H9 (cell line): Measurements from ENCODE around the gene EPAS1. TPM values are rescaled to one million over a fixed set of nuclear protein-coding genes. Genes with fewer than 3 reads are reported as not detected.

Source experiments
- DNase-seq: peaks from one replicate; pipeline ENCODE4 v3.0.0-alpha.2; 2017
- H2AFZ ChIP-seq: one replicate; pipeline ENCODE4 v1.6.1; 2013; ENCODE audit warnings: mild to moderate bottlenecking, low read length, control low read depth, moderate library complexity
- H2AK5ac ChIP-seq: 2 replicates; pipeline ENCODE4 v1.6.1; 2013; ENCODE audit warnings: low read length, control low read depth, mixed read lengths; ENCODE audit not compliant: insufficient read length
- H2BK120ac ChIP-seq: one replicate; pipeline ENCODE4 v1.6.1; 2013; ENCODE audit warnings: low read depth, mild to moderate bottlenecking, low read length, control low read depth, inconsistent platforms; ENCODE audit not compliant: poor library complexity, severe bottlenecking
- H2BK12ac ChIP-seq: 2 replicates; pipeline ENCODE4 v1.6.1; 2013; ENCODE audit warnings: low read length, control low read depth, mixed read lengths, low read depth; ENCODE audit not compliant: insufficient read length
- H2BK15ac ChIP-seq: 2 replicates; pipeline ENCODE4 v1.6.1; 2013; ENCODE audit warnings: low read depth, low read length, control low read depth
- H2BK20ac ChIP-seq: one replicate; pipeline ENCODE4 v1.6.1; 2013; ENCODE audit warnings: low read depth, mild to moderate bottlenecking, low read length, control low read depth, inconsistent platforms; ENCODE audit not compliant: poor library complexity, severe bottlenecking
- H2BK5ac ChIP-seq: 2 replicates; pipeline ENCODE4 v1.6.1; 2013; ENCODE audit warnings: low read length, control low read depth, mixed read lengths; ENCODE audit not compliant: insufficient read length
- H3K14ac ChIP-seq: 2 replicates; pipeline ENCODE4 v1.6.1; 2013; ENCODE audit warnings: low read length, control low read depth; ENCODE audit not compliant: insufficient read depth
- H3K18ac ChIP-seq: 2 replicates; pipeline ENCODE4 v1.6.1; 2013; ENCODE audit warnings: low read depth, mild to moderate bottlenecking, mixed read lengths, low read length, control low read depth; ENCODE audit not compliant: insufficient read length
- H3K23ac ChIP-seq: 2 replicates; pipeline ENCODE4 v1.6.1; 2013; ENCODE audit warnings: low read length, control low read depth, mixed read lengths, low read depth; ENCODE audit not compliant: insufficient read length
- H3K23me2 ChIP-seq: 2 replicates; pipeline ENCODE4 v1.6.1; 2013; ENCODE audit warnings: low read depth, mild to moderate bottlenecking, mixed read lengths, low read length, control low read depth; ENCODE audit not compliant: insufficient read length, poor library complexity, severe bottlenecking
- H3K27ac ChIP-seq: 2 replicates; pipeline ENCODE4 v1.5.1; 2013; ENCODE audit warnings: low read length, control low read depth, mixed read lengths, low read depth; ENCODE audit not compliant: insufficient read length
- H3K27me3 ChIP-seq: 2 replicates; pipeline ENCODE4 v1.6.1; 2013; ENCODE audit warnings: low read length, control low read depth, inconsistent platforms; ENCODE audit not compliant: insufficient read depth
- H3K4ac ChIP-seq: 2 replicates; pipeline ENCODE4 v1.6.1; 2013; ENCODE audit warnings: low read depth, mild to moderate bottlenecking, control low read depth, inconsistent platforms, low read length, moderate library complexity
- H3K4me1 ChIP-seq: 2 replicates; pipeline ENCODE4 v1.6.1; 2013; ENCODE audit warnings: low read length, control low read depth, inconsistent platforms; ENCODE audit not compliant: insufficient read depth
- H3K4me2 ChIP-seq: 2 replicates; pipeline ENCODE4 v1.6.1; 2013; ENCODE audit warnings: low read length, control low read depth, mixed read lengths; ENCODE audit not compliant: insufficient read length, insufficient read depth
- H3K56ac ChIP-seq: 2 replicates; pipeline ENCODE4 v1.6.1; 2013; ENCODE audit warnings: low read depth, mild to moderate bottlenecking, mixed read lengths, low read length, control low read depth; ENCODE audit not compliant: insufficient read length
- H3K79me1 ChIP-seq: 2 replicates; pipeline ENCODE4 v1.6.1; 2013; ENCODE audit warnings: low read depth, mild to moderate bottlenecking, moderate library complexity, low read length, control low read depth, inconsistent platforms; ENCODE audit not compliant: insufficient read depth, poor library complexity, severe bottlenecking
- H3K79me2 ChIP-seq: 2 replicates; pipeline ENCODE4 v1.6.1; 2013; ENCODE audit warnings: low read length, control low read depth, inconsistent platforms; ENCODE audit not compliant: insufficient read depth
- H3K9ac ChIP-seq: 2 replicates; pipeline ENCODE4 v1.6.1; 2013; ENCODE audit warnings: low read length, control low read depth, mixed read lengths; ENCODE audit not compliant: insufficient read length; ENCODE audit errors: extremely low read depth
- H3K9me3 ChIP-seq: one replicate; pipeline ENCODE4 v1.6.1; 2013; ENCODE audit warnings: low read depth, low read length, inconsistent platforms; ENCODE audit not compliant: control insufficient read depth
- H3T11ph ChIP-seq: one replicate; pipeline ENCODE4 v1.6.1; 2013; ENCODE audit warnings: mild to moderate bottlenecking, low read length, control low read depth, inconsistent platforms
- H4K20me1 ChIP-seq: one replicate; pipeline ENCODE4 v1.6.1; 2013; ENCODE audit not compliant: control insufficient read depth, insufficient read length, insufficient read depth
- H4K5ac ChIP-seq: 2 replicates; pipeline ENCODE4 v1.6.1; 2013; ENCODE audit warnings: low read depth, mild to moderate bottlenecking, mixed read lengths, low read length, control low read depth; ENCODE audit not compliant: insufficient read length
- H4K8ac ChIP-seq: replicated peaks from 2 replicates; pipeline ENCODE4 v1.6.1; 2013; ENCODE audit warnings: low read length, control low read depth, mixed read lengths, low read depth; ENCODE audit not compliant: insufficient read length
- H4K91ac ChIP-seq: 2 replicates; pipeline ENCODE4 v1.6.1; 2013; ENCODE audit warnings: low read depth, mild to moderate bottlenecking, moderate library complexity, mixed read lengths, low read length, control low read depth; ENCODE audit not compliant: insufficient read length
- H3K27ac Mint-ChIP-seq, 3 experiments: 2 replicates in 2 of 3; 3 replicates in 1 of 3; pipeline ENCODE4 v1.8.0; 2020 to 2021; ENCODE audit warnings: mixed read lengths in 3 of 3, mild to moderate bottlenecking in 1 of 3, moderate library complexity in 1 of 3
- H3K27me3 Mint-ChIP-seq: 2 replicates; pipeline ENCODE4 v1.8.0; 2021; ENCODE audit warnings: low read depth, mild to moderate bottlenecking, moderate library complexity, mixed read lengths
- H3K36me3 Mint-ChIP-seq, 3 experiments: 2 replicates in 2 of 3; 3 replicates in 1 of 3; pipeline ENCODE4 v1.8.0; 2020 to 2021; ENCODE audit warnings: low read depth in 3 of 3, mixed read lengths in 3 of 3; ENCODE audit not compliant: insufficient read depth in 1 of 3
- H3K4me1 Mint-ChIP-seq, 2 experiments: 2 replicates each; pipeline ENCODE4 v1.8.0; 2020; ENCODE audit warnings: mixed read lengths in 2 of 2
- H3K4me3 Mint-ChIP-seq, 2 experiments: 2 replicates in 1 of 2; 3 replicates in 1 of 2; pipeline ENCODE4 v1.8.0; 2020 to 2021; ENCODE audit warnings: mild to moderate bottlenecking in 2 of 2, mixed read lengths in 2 of 2, moderate library complexity in 1 of 2
- H3K9me3 Mint-ChIP-seq, 2 experiments: 2 replicates in 1 of 2; 3 replicates in 1 of 2; pipeline ENCODE4 v1.8.0; 2020; ENCODE audit warnings: mild to moderate bottlenecking in 2 of 2, mixed read lengths in 2 of 2, moderate library complexity in 1 of 2
- CTCF ChIP-seq: fragments of 200-600 bp; sonication (generic); conservative IDR thresholded peaks from 3 replicates; pipeline ENCODE4 v1.8.0; 2021; ENCODE audit warnings: antibody characterized with exemption, mild to moderate bottlenecking
- WGBS: extraction: QIAGEN DNeasy Blood & Tissue Kit; methylation state at CpG from one replicate; pipeline ENCODE4 v1.1.7; 2013; ENCODE audit warnings: missing lambda C conversion rate, low lambda C conversion rate, mixed read lengths; ENCODE audit not compliant: insufficient read length; ENCODE audit errors: extremely low coverage; 5-methylcytosine and 5-hydroxymethylcytosine counted together
- total RNA-seq: library from RNA; stranded (reverse); gene quantifications from 2 replicates; pipeline ENCODE4 v1.2.1, GENCODE V29; 2021

Gene EPAS1
- total RNA-seq, 1 experiment from 2014 or later: 1.1 TPM

GRCh38 chr2:46342566-46343315 is 45.5 kb downstream of the EPAS1 start:
- no peak overlapping the region for H3K4ac ChIP-seq
- no peak overlapping the region for H2BK15ac ChIP-seq
- H4K5ac ChIP-seq: no peak overlapping the region
- peaks cover 1% of the 10 kb centered on the region for H3K27me3 Mint-ChIP-seq
- H3K27me3 ChIP-seq: no peaks in the 10 kb centered on the region
- no peak overlapping the region for H3K4me3 Mint-ChIP-seq
- no peak overlapping the region for H3K27ac ChIP-seq
- no peaks in the 10 kb centered on the region for H4K20me1 ChIP-seq
- H3K9ac ChIP-seq: no peak overlapping the region
- no peak overlapping the region for H4K8ac ChIP-seq
- no peak for DNase-seq
- WGBS: no CpG with 5 or more reads among the region's 9 CpGs
- no peaks in the 10 kb centered on the region; a peak in 1 of 4 replicates for H3K4me1 Mint-ChIP-seq
- H3K18ac ChIP-seq: no peak overlapping the region
- H3K56ac ChIP-seq: no peak overlapping the region
- no peak overlapping the region for H2AK5ac ChIP-seq
- no peaks in the 10 kb centered on the region for H3K23me2 ChIP-seq
- H3K4me1 ChIP-seq: no peaks in the 10 kb centered on the region
- H3T11ph ChIP-seq: no peak overlapping the region
- H2BK12ac ChIP-seq: no peak overlapping the region
- H3K79me2 ChIP-seq: no peaks in the 10 kb centered on the region
- no peak for TF ChIP-seq CTCF
- H3K79me1 ChIP-seq: no peaks in the 10 kb centered on the region
- no peaks in the 10 kb centered on the region for H3K36me3 Mint-ChIP-seq
- no peak overlapping the region; a peak in 1 of 7 replicates for H3K27ac Mint-ChIP-seq
- H2AFZ ChIP-seq: no peak overlapping the region
- H3K9me3 Mint-ChIP-seq: no peaks in the 10 kb centered on the region
- no peak overlapping the region for H3K23ac ChIP-seq
- H3K9me3 ChIP-seq: no peaks in the 10 kb centered on the region
- H3K14ac ChIP-seq: no peak overlapping the region
- no peak overlapping the region for H2BK5ac ChIP-seq
- no peak overlapping the region for H2BK120ac ChIP-seq
- H2BK20ac ChIP-seq: no peak overlapping the region
- H3K4me2 ChIP-seq: no peak overlapping the region
- H4K91ac ChIP-seq: no peak overlapping the region
